ENCODE results near the gene CNGB1. TPM values are rescaled to one million over a fixed set of nuclear protein-coding genes. Genes with fewer than 3 reads are reported as not detected.
"Not testable (repeated sequence)": the region's sequence is repeated elsewhere in the genome, so short reads cannot be mapped to it uniquely, and the experiment has no call there.

CNGB1 gene
- total RNA-seq: not detected

DNA sequence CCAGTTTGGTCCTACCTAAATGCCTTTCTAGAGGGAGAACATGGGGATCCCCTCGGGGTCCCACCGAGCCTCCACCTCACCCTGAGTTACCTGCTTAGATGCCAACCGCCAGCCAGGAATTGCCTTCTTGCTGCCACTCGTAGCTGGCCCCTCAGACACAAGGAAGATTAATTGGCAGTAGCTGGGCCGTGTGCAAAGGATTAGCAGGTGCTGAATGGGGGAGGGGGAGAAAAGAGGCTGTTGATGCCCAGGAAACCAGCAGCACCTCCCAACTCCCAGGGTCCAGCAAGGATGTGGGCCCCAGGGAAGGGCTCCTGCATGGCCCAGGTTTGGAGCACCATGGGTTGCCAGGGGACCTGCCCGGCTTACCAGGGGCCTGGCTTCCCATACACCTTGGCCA lies at the start of gene CNGB1:
CNGB1 (minus strand) TSS at position 159 of the 400 bp plus-strand sequence. CDS start 3,842 bp downstream, outside the sequence.
- no peak for DNase-seq

DNA sequence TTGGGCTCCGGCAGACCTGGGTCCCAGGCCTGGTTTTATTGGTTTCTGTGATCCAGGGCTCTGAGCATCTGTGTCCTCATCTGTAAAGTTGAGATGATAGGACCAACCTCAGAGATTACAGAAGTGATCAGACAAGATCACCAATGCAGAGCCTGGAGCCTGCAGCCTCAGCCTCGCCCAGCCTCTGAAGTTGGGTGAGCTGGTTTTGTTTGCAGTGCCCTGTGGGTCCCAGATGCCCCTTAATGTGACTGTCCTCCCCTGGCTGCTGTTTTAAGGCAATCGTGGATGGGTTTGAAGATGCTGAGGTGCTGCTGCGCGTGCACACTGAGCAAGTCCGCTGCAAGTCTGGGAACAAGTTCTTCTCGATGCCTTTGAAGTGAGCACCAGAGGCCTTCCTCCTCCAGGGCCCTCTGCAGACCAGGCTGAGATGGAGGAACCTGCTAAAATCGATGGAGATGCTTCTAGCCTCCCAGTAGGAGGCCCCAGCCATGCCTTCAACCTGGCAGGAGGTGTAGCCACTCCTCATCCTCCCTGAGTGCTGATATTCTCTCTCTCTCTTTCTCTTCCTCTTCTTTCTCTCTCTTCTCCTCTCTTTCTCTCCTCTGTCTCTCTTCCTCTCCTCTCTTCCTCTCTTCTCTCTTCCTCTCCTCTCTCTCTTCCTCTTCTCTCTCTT lies 49.1 kb upstream of the CNGB1 start:
- DNase-seq: no peak

DNA sequence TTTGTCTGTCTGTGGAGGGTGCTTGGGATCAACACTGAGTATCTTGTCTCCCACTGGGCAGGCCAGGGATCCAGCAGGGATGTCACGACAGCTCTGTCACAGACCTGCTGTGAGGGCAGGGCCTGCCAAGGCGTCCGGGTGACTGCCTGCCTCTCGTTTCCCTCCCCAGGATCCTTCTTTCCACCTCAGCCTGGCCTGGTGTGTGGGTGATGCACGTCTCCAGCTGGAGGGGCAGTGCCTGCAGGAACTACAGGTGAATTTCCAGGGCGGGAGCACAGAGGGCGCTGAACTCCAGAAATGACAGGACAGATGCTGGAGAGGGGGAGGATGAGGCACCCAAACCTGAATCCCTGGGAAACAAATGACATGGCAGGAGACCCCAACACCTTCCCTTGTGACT lies 47.9 kb upstream of the CNGB1 start:
- DNase-seq: no peak

DNA sequence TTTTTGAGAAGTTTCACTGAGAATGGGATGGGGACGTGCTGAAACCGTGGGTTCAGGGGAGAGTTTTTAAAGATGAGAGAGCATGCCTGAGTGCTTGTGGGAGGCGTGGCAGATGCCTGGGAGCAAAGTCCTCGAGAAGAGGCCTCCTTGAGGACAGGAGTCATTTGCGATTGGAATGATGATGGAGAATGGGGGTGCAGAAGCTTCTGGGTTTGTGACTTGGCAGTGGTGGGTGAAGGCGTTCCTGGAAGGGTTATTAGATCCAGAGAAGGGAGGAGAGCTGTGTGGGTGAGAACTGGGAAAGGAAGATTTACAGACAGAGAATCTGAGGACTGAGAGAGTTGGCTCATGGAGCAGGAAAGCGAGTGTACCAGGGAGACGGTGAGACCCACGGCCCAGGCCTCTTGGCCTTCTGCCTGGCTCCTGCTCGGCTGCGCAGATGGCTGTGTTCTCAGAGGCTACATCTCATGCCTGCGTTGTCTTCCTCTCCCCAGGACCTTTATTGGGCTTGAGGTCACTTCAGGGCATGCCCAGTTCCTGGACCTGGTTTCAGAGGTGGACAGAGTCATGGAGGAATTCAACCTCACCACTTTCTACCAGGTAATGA lies 46.0 kb upstream of the CNGB1 start:
- DNase-seq: no peak

DNA sequence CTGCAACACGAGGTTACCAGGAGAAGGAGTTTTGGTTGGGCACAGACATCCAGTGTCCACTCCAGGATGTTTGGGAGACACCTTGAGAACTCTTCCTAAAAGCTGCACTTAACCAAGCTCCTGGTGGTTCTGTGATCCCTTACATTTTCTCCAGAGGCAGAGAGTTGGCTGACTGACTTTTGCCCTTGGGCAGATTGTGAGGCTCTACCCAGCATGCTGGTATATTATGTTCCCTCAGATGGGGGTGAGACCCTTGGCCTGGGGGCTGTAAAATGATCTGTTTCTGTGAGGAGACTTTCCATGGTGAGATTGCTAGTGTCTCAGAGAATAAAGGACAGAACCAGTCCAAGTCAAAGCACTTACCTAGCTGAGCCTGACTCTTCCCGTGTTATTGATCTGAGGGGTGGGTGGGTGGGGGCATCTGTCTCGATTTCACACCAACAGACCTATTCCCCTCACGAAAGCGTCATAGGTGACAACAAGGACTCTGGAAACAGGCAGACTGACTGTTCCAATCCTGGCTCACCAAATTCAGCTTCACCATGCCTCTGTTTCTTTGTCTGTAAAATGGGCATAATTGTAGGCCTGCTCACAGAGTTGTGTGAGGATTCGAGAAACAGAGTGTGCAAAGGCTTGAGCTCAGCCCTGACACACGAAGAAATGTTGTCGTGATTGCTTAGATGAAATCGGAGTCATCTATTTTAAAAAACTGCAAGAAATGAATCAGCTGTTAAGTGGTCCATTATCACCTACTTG lies 42.5 kb upstream of the CNGB1 start:
- no peak for DNase-seq

DNA sequence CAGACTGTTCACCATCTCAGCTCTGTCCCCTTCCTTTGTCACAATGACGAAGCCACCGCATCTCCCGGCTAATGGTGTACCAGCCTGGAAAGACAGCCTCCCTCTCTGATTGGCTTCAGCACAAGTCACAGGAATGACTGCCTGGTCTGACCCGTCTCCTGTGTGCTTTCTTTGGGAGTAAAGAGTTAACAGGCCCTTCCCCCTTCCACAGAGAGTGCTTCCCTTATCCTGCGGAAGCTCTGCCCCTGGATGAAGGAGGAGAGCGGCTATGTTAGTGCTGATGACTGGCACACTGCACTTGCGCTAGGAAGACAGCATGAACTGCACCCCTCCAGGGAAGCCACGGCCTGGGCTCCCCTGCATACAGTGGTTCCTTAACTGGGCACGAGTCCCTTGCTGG lies 41.6 kb upstream of the CNGB1 start:
- no peak for DNase-seq

DNA sequence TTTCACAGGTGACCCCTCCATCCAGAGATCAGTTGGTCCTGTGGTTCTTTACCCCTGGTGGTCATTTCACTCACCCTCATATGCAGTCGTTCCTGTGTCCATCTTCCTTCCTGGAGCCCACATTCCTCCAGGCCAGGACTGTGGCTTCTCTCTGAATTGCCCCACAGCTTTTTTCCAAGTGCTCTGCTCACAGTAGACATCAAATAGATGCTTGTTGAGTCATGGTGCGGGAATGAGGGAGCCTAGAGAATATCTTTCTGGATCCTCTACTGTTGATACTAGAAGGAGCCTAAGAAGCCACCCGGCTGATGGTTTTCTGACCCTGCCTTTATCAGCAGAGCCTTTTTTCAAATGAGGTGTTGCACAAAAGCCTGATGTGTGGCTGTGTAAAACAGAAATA lies 40.7 kb upstream of the CNGB1 start:
- no peak for DNase-seq

DNA sequence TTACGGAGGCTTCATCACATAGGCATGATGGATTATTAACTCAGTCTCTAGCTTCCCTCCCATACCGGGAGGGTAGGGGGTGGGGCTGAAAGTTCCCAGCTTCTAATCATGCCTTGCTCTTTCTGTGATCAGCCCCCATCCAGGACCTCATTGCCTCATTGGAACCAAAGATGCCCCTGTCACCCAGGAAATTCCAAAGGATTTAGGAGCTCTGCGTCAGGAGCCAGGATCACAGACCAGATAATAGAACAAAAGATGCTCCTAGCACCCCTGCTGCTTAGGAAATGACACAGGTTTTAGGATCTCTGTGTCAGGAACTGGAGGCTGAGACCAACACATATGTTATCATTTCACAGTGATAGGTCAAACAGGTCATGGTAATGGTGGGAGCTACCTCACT lies 40.0 kb upstream of the CNGB1 start:
- DNase-seq: no peak

DNA sequence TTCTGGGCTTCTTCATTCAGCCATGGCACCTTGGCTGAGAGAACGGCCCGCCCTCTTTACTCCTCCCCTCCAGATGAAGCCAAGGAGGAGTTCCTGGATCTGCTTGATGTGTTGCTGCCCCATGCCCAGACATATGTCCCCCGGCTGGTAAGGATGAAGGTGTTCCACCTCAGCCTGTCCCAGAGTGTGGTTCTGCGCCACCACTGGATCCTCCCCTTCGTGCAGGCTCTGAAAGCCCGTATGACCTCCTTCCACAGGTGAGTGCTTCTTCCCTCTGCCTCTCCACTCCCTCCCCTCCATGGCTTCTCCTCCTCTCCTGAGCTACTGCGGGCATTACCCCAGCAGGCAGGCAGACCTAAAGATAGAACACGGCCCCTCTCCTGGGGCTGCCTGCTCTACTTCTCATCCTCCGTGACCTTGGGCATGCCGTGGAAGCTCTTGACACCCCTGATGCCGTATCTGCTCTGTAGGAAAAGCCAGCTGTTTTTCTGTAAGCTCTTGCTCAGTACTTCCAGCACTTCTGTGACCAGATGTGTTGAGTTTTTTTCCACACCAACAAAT lies 39.0 kb upstream of the CNGB1 start:
- DNase-seq: no peak

DNA sequence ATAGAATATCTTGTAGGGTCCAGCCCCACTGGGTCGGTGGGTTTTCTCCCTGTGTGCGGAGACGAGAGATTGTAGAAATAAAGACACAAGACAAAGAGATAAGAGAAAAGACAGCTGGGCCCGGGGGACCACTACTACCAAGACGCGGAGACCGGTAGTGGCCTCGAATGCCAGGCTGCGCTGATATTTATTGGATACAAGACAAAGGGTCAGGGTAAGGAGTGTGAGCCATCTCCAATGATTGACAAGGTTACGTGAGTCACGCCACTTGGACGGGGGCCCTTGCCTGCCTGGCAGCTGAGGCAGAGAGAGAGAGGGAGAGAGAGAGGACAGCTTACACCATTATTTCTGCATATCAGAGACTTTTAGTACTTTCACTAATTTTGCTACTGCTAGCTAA lies 33.8 kb upstream of the CNGB1 start:
- DNase-seq: not testable (repeated sequence)

DNA sequence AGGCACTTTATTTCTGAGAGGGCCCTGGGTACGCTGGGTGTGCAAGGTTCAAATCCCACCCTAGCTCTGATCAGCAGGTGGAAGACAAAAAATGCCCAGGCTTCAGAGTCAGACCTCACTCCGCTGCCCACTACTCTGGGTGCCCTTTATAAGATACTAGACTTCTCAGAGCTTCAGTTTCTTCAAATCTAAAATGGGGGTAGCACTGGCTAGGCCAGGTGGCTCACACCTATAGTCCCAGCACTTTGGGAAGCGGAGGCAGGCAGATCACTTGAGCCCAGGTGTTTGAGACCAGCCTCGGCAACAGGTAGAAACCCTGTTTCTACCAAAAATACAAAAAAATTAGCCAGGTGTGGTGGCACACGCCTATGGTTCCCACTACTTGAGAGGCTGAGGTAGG lies 32.0 kb upstream of the CNGB1 start:
- DNase-seq: no peak

DNA sequence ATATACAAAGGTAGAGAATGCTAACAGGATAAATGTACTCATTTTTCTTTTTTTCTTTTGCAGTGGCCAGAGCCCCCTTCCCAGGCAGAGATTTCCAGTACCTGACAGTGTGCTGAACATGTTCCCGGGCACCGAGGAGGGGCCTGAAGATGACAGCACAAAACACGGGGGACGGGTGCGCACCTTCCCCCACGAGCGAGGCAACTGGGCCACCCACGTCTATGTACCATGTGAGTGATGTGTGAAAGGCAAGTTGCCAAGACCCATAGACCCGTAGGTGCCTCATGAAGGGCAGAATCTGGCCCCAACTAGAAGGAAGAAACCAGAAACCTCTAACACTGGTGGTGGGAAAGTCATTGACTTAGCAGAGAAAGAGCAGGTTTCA lies 31.5 kb upstream of the CNGB1 start:
- no peak for DNase-seq

DNA sequence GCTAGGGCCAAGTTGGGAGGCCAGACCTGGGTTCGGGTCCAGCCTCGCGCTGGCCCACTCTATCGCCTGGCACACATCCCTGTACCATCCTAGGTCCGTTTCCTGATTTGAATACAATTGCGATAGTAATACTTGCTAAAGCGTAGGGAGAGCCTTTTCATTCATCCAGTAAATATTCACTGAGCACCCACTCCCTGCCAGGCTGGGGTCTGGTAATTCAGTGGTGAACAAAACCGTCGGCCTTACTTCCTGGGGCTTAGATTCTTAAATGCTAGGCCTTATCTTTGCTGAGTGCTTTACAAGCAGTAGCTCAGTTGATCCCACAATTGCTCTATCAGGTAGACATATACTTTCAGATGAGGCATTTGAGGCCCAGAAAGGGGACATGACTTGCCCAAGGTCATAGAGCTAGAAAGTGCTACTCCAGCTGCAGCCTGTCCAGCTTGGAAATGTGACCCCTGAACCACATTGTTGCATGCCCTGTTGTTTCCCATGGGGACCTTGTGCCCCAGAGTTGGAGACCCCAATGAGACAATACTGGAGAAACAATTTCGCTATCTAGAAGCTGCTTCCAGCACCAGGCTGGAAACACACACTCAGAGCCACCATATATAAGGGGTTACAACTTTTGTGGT lies 31.0 kb upstream of the CNGB1 start:
- DNase-seq: no peak

DNA sequence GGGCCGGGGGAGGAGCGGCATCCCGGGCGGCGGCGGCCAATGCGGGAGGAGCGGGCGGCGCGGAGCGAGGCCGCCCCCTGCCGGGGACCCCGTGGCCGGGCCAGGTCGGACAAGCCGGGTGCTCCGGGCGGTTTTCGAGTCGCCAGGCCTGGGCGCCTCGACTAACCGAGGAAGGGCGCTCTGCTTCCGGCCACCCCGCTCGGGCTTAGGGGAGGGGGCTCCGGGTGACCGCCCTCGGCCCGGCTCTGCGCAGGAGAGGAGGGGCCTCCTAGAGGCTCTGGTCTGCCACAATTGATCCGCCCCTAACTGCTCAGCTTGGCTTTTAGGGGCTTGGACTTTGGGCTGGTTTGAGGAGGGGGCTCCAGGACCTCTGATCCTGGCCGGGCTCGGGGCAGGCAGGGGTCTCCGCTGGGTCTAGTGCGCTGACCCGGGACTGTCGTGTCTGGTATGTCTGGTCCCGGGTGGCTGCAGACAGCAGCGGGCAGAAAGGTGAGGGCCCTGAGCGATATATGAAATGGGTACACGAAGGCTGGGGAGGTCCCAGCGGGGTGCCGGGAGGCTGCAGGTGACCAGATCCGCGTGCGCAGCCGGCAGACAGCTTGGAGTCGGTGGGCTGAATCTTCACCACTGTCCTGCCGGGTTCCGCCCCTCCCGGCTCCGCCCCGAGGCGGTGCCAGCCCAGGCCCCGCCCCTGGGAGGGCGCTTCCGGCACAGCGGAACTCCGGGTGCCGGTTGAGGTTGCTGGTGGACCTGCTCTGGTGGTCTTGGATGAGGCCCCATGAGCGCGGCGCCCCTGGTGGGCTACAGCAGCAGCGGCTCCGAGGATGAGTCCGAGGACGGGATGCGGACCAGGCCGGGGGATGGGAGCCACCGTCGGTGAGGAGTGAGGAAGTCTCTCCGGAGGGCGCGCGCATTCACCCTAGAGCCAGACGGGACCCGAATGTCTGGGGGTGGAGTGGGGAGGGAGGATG lies 30.1 kb upstream of the CNGB1 start, which contains the start of gene USB1:
USB1 (plus strand) TSS at position 702 of the 971 bp plus-strand sequence; CDS start at position 779, 77 bp downstream.
- peak; percentile 75 for DNase-seq

DNA sequence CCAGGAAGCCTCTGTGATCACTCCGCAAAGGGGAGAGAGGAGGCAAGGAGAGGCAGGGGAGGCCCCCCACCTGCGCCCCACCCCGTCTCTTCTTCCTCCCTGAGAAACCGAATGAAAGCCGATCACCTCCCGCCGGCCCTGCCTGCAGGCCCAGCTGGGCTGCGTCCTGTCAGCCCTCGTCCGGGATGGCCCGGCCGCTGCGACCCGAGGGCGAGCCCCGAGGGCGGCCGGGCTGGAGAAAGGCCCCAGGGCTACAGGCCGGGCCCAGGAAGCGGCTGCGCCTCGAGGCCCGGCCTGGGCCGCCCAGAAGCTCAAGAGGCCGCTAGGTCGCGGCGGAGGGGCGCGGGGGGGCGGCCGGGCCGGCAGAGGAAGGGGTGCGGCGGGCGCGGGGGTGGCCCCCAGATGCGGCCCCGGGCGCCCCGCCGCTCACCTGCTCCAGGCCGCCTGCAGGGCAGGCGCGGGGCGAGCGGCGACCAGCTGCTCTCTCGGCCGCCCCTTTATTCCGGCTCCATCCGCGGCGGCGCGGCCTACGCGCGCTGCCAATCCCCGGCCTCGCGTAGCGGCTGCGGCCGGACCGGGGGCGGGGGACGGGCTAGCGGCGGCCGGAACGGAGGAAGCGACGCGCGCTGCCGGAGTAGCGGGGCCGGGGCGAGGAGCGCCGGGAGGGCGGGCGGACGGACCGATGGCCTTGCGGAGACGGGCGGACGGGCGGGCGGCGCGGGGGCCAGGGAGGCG lies 29.2 kb upstream of the CNGB1 start, which contains the start of gene ZNF319:
ZNF319 (minus strand) TSS at position 702 of the 735 bp plus-strand sequence. CDS start 2,407 bp downstream, outside the sequence.
- peak; percentile 17 for DNase-seq

DNA sequence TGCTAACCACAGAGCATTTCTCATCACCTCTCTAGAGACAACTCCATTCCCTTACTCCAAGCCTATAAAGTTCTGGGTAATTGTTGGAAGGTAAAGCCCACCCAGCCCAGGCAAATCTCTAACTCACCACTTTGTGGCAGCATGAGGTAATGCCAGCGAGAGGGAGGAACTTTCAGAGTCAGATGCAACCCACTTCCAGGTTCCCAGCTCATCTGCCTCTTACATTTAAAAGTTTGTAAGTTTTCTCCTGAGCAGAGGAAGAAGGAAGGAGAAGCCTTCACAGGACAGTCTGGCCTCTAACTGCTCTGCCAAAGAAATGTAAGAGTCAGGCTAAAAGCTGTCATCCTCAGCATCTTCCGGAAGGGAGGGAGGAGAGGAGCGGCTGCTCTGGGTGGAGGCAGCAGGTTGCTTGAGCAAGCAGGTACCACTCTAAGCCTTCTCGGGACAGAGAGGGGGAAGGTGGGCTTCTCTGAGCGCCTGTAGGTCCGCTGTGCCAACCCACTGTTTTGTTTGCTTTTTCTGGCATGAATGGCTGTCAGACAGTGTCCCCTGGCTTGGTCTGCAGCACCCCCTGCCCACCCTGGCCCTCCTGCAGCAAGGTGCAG lies 28.5 kb upstream of the CNGB1 start:
- no peak for DNase-seq

DNA sequence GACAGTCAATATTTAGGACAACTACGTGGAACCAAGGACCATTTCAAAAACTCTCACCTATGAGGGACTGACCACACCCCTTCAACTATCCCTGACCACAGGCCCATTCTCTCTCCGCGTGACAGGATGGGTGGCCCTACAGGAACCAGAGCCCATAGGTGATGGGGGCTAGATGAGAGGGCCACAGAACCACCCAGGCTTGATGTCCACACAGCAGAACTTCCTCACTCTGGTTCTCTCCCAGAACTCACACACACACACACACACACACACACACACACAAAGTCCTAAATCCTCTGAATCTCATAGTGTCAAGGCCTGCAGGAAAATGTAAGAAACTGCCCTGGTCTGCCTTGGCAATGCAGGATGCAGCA lies 28.1 kb upstream of the CNGB1 start:
- no peak for DNase-seq

DNA sequence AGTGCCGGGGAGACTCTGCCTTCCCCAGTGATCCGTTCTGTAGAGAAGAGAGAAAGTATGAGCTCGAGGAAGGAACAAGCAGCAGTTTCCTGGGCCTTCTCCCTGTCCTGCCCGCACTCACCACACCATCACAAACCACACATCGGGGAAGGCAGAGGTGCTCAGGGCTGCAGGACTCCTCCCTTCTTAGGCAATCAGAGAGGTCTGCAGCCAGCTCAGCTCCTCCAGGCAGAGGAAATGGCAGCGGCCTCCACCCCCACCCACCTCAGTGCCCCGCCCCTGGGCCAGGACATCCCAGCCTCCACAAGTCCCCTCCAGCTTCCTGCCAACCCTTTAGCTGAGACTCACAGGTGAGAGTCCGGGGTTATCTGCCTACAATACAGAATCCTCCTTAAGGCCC lies 27.6 kb upstream of the CNGB1 start:
- DNase-seq: peak; percentile 32

DNA sequence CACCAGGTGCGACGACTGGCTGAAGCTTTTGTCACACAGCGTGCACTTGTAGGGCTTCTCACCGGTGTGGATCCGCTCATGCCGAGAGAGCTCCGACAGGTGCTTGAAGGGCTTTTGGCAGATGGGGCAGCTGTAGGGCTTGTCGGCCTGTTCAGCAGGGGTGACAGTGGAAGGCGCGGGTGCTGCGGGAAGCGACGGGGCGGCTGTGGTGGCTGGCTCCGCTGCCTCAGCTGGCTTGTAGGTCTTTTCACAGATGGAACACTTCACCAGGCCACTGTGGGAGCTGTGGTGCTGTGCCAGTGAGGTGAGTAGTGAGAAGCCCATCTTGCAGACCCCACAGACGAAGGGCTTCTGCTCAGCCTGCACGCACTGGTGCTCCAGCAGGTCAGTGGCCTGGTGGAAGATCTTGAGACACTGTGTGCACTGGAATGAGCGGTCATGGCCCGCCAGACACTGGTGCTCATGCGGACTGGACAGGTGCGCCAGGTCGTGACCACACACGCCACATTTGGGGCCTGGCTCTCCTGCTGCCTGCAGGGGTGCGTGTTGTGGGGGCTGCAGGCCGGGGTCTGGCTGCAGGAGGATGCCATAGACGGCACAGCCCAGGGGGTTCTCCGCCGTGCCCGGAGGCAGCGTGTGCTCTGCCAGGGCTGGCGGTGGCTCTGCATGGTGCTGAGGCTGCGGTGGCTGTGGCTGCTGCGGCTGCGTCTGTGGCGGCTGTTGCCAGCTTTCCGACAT lies 26.8 kb upstream of the CNGB1 start:
- no peak for DNase-seq

DNA sequence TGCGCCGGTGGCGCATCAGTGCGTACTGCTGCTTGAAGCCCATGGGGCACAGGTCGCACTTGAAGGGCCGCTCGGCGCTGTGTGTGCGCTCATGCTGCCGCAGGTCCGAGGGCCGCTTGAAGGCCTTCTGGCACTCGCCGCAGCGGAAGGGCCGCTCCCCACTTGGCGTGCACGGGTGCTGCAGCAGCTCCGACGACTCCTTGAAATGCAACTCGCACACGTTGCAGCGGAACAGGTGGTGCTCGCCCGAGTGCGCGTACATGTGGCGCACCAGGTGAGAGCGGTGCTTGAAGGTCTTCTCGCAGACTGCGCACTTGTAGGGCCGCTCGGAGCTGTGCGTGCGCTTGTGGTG lies 26.2 kb upstream of the CNGB1 start:
- no peak for DNase-seq
